ENCODE results near the gene ADGRL1.

Gene ADGRL1

DNA sequence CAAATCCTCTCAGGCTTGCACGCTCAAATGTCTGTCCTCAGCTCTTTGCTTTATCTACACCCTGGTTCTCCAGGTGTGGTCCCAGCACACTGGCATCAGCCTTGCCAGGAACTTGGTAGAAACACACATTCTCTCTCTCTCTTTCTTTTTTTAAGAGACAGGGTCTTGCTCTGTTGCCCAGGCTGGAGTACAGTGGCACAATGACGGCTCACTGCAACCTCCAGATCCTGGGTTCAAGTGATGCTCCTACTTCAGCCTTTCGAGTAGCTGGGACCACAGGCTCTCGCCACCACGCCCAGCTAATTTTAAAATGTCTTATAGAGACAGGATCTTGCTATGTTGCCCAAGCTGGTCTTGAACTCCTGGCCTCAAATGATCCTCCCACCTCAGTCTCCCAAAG, 20.8 kb downstream of the ADGRL1 start:
- no peak for TF ChIP-seq EZH2phosphoT487 (IDR thresholded peaks at IDR 0.05; ENCODE audit: borderline replicate concordance, low read length)
- TF ChIP-seq, protein P1, sequence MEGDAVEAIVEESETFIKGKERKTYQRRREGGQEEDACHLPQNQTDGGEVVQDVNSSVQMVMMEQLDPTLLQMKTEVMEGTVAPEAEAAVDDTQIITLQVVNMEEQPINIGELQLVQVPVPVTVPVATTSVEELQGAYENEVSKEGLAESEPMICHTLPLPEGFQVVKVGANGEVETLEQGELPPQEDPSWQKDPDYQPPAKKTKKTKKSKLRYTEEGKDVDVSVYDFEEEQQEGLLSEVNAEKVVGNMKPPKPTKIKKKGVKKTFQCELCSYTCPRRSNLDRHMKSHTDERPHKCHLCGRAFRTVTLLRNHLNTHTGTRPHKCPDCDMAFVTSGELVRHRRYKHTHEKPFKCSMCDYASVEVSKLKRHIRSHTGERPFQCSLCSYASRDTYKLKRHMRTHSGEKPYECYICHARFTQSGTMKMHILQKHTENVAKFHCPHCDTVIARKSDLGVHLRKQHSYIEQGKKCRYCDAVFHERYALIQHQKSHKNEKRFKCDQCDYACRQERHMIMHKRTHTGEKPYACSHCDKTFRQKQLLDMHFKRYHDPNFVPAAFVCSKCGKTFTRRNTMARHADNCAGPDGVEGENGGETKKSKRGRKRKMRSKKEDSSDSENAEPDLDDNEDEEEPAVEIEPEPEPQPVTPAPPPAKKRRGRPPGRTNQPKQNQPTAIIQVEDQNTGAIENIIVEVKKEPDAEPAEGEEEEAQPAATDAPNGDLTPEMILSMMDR (IDR thresholded peaks at IDR 0.05; ENCODE audit: low read depth, low read length, poor library complexity, severe bottlenecking), result no peak
- Histone ChIP-seq H3K4me2 (ENCODE audit: low read length) (no peak overlapping the region), H3F3A (ENCODE audit: control insufficient read depth, insufficient read depth) (no peaks in the 10 kb centered on the region), H3K27me3 (ENCODE audit: control insufficient read depth, low read length) (peaks cover 4% of the 10 kb centered on the region; the same call in 1 of the 2 replicates), H3K36me3 (ENCODE audit: control insufficient read depth, low read length) (no peaks in the 10 kb centered on the region), H3K79me2 (ENCODE audit: control insufficient read depth, low read length) (no peaks in the 10 kb centered on the region), H3K9me3 (ENCODE audit: control insufficient read depth, insufficient read depth, low read length) (no peaks in the 10 kb centered on the region), H3K4me3 (ENCODE audit: low read length) (no peak overlapping the region), H3K9me2 (replicated peaks; ENCODE audit: control insufficient read depth, low read length) (no peaks in the 10 kb centered on the region), H3K4me1 (ENCODE audit: control insufficient read depth, low read length) (no peaks in the 10 kb centered on the region), H4K20me1 (ENCODE audit: control insufficient read depth, insufficient read depth, low read depth, low read length) (no peaks in the 10 kb centered on the region), H3K27ac (ENCODE audit: low read depth, low read length) (no peak overlapping the region)

DNA sequence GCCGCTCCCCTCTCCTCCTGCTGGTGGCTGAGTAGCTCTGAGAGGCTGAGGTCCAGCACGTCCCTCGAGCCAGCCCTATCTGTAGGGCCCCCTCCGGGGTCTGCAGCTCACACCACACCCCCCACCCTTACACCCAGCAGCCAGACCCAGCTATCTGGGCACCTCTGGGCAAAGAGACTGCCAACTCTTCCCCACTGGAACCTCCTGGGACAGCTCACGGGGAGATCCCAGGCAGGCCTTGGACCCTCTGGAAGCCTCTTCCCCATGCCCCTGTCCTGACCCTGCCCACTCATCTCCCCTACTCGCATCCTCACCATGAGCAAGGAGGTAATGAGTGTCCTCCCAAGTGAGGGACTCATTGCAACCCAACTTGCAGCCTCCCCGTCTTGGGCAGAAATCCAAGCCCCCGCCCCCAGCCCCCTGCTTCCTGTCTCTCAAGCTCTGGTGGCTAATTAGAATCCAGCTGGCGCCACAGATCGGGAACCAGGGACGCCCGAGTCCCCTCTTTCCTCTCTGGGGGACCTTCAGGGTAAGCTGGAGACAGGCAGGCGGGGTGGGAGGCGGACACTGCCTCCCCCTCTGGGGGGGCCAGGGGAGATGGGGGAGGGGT, 22.1 kb downstream of the ADGRL1 start:
- Histone ChIP-seq H4K20me1 (ENCODE audit: control insufficient read depth, insufficient read depth, low read depth, low read length) (no peaks in the 10 kb centered on the region), H3K27me3 (ENCODE audit: control insufficient read depth, low read length) (peaks cover 4% of the 10 kb centered on the region; the same call in 1 of the 2 replicates), H3K27ac (ENCODE audit: low read depth, low read length) (no peak overlapping the region), H3F3A (ENCODE audit: control insufficient read depth, insufficient read depth) (no peaks in the 10 kb centered on the region), H3K4me3 (ENCODE audit: low read length) (no peak overlapping the region), H3K36me3 (ENCODE audit: control insufficient read depth, low read length) (no peaks in the 10 kb centered on the region), H3K4me1 (ENCODE audit: control insufficient read depth, low read length) (no peaks in the 10 kb centered on the region), H3K79me2 (ENCODE audit: control insufficient read depth, low read length) (no peaks in the 10 kb centered on the region), H3K9me2 (replicated peaks; ENCODE audit: control insufficient read depth, low read length) (no peaks in the 10 kb centered on the region), H3K9me3 (ENCODE audit: control insufficient read depth, insufficient read depth, low read length) (no peaks in the 10 kb centered on the region), H3K4me2 (ENCODE audit: low read length) (no peak overlapping the region)
- TF ChIP-seq, protein P1 (IDR thresholded peaks at IDR 0.05; ENCODE audit: low read depth, low read length, poor library complexity, severe bottlenecking), result no peak
- TF ChIP-seq EZH2phosphoT487 (IDR thresholded peaks at IDR 0.05; ENCODE audit: borderline replicate concordance, low read length), result no peak

DNA sequence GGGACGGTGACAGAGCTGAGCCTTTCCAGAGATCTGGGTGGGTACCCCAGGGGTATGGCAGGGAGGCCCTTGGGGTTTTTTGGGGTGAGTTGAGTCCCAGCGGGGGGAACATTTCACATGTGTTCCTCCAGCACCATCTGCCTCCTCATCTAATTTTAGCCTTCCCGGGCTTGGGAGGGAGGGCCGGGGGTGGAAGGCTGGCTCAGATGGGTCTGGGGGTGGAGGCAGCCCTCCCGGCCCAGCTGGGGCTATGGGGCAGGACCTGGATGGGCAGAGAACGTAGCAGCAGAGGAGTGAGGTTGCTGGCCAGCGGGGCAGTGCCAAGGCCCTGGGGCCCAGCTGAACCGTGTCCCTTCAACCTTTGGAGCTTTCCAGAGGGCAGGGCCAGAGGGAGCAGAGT, 23.5 kb downstream of the ADGRL1 start:
- Histone ChIP-seq H3K27ac (ENCODE audit: low read depth, low read length) (no peak overlapping the region), H3K4me2 (ENCODE audit: low read length) (no peak overlapping the region), H3K9me2 (replicated peaks; ENCODE audit: control insufficient read depth, low read length) (no peaks in the 10 kb centered on the region), H3F3A (ENCODE audit: control insufficient read depth, insufficient read depth) (no peaks in the 10 kb centered on the region), H3K36me3 (ENCODE audit: control insufficient read depth, low read length) (no peaks in the 10 kb centered on the region), H3K79me2 (ENCODE audit: control insufficient read depth, low read length) (no peaks in the 10 kb centered on the region), H3K4me3 (ENCODE audit: low read length) (no peak overlapping the region), H3K27me3 (ENCODE audit: control insufficient read depth, low read length) (peaks cover 4% of the 10 kb centered on the region; the same call in 1 of the 2 replicates), H4K20me1 (ENCODE audit: control insufficient read depth, insufficient read depth, low read depth, low read length) (no peaks in the 10 kb centered on the region), H3K9me3 (ENCODE audit: control insufficient read depth, insufficient read depth, low read length) (no peaks in the 10 kb centered on the region), H3K4me1 (ENCODE audit: control insufficient read depth, low read length) (no peaks in the 10 kb centered on the region)
- TF ChIP-seq, protein P1 (IDR thresholded peaks at IDR 0.05; ENCODE audit: low read depth, low read length, poor library complexity, severe bottlenecking), result no peak

All from DOHH2 (cell line).